Natural killer cell (primary cell): ENCODE measurements around the gene WDR37. TPM values are rescaled to one million over a fixed set of nuclear protein-coding genes. Genes with fewer than 3 reads are reported as not detected.
"Not testable (repeated sequence)": the region's sequence is repeated elsewhere in the genome, so short reads cannot be mapped to it uniquely, and the experiment has no call there.

ENCODE experiments used
- ATAC-seq, 3 donors: fragments of 150-1000 bp in 2 of 3; fragments of 200-7000 bp in 1 of 3; cut with Tn5 transposase; 1 replicate in 1 of 3; 2 replicates in 2 of 3; pipeline ENCODE4 v1.10.0; 2021; ENCODE audit warnings: mild to moderate bottlenecking in 2 of 3, moderate library complexity in 2 of 3
- DNase-seq, 2 donors: peaks; one replicate each; pipeline versions ENCODE4 v3.0.0 to v3.0.0-alpha.2; 2013 to 2021; ENCODE audit warnings: mixed read lengths in 1 of 2
- H3K27ac ChIP-seq: one replicate; pipeline ENCODE4 v1.5.1; 2013; ENCODE audit warnings: mild to moderate bottlenecking, low read length
- H3K27me3 ChIP-seq: one replicate; pipeline ENCODE4 v1.6.1; 2013; ENCODE audit warnings: low read length; ENCODE audit not compliant: control insufficient read depth, insufficient read depth
- H3K36me3 ChIP-seq: one replicate; pipeline ENCODE4 v1.6.1; 2013; ENCODE audit warnings: low read length; ENCODE audit not compliant: control insufficient read depth, insufficient read depth
- H3K4me1 ChIP-seq: one replicate; pipeline ENCODE4 v1.6.1; 2013; ENCODE audit warnings: low read length; ENCODE audit not compliant: control insufficient read depth, insufficient read depth
- H3K4me3 ChIP-seq: one replicate; pipeline ENCODE4 v1.5.1; 2013; ENCODE audit warnings: low read length
- H3K9me3 ChIP-seq: one replicate; pipeline ENCODE4 v1.6.1; 2013; ENCODE audit warnings: low read length; ENCODE audit not compliant: control insufficient read depth, insufficient read depth
- H3K27ac Mint-ChIP-seq, 2 donors: one replicate each; pipeline ENCODE4 v1.8.0; 2022; ENCODE audit warnings: mild to moderate bottlenecking in 2 of 2, mixed read lengths in 2 of 2, moderate library complexity in 1 of 2
- H3K27me3 Mint-ChIP-seq, 2 donors: one replicate each; pipeline ENCODE4 v1.8.0; 2022; ENCODE audit warnings: low read depth in 2 of 2, mixed read lengths in 2 of 2
- H3K36me3 Mint-ChIP-seq: one replicate; pipeline ENCODE4 v1.8.0; 2022; ENCODE audit warnings: mixed read lengths
- H3K4me1 Mint-ChIP-seq, 2 donors: one replicate each; pipeline ENCODE4 v1.8.0; 2022; ENCODE audit warnings: mixed read lengths in 2 of 2
- H3K4me3 Mint-ChIP-seq: one replicate; pipeline ENCODE4 v1.8.0; 2022; ENCODE audit warnings: mild to moderate bottlenecking, moderate library complexity, mixed read lengths
- H3K9me3 Mint-ChIP-seq, 2 donors: one replicate each; pipeline ENCODE4 v1.8.0; 2022; ENCODE audit warnings: mixed read lengths in 2 of 2
- WGBS: methylation state at CpG from one replicate; pipeline ENCODE4 v1.1.7; 2013; ENCODE audit warnings: missing lambda C conversion rate; ENCODE audit not compliant: insufficient coverage; 5-methylcytosine and 5-hydroxymethylcytosine counted together
- intact Hi-C: fragments of 100-400 bp; cut with micrococcal nuclease; formaldehyde crosslinking; loops from one replicate; pipeline ENCODE4 v1.14.2; 2022
- total RNA-seq, 4 donors: library from RNA; stranded (reverse); fragments of 120-200 nt in 1 of 4; gene quantifications; one replicate each; pipeline versions ENCODE4 v1.2.3 to v1.2.4, GENCODE V29; 2013 to 2022
- TF ChIP-seq, protein P1 (sequence below): fragments of 200-600 bp; IDR thresholded peaks from one replicate; pipeline ENCODE4 v1.8.0; 2022; ENCODE audit warnings: antibody characterized with exemption

Gene WDR37
- total RNA-seq, 3 donors from 2014 or later (not counting 1 experiment from before 2014, with no cell fraction given): 56.3 to 59.6 (median 57.6) TPM

DNA sequence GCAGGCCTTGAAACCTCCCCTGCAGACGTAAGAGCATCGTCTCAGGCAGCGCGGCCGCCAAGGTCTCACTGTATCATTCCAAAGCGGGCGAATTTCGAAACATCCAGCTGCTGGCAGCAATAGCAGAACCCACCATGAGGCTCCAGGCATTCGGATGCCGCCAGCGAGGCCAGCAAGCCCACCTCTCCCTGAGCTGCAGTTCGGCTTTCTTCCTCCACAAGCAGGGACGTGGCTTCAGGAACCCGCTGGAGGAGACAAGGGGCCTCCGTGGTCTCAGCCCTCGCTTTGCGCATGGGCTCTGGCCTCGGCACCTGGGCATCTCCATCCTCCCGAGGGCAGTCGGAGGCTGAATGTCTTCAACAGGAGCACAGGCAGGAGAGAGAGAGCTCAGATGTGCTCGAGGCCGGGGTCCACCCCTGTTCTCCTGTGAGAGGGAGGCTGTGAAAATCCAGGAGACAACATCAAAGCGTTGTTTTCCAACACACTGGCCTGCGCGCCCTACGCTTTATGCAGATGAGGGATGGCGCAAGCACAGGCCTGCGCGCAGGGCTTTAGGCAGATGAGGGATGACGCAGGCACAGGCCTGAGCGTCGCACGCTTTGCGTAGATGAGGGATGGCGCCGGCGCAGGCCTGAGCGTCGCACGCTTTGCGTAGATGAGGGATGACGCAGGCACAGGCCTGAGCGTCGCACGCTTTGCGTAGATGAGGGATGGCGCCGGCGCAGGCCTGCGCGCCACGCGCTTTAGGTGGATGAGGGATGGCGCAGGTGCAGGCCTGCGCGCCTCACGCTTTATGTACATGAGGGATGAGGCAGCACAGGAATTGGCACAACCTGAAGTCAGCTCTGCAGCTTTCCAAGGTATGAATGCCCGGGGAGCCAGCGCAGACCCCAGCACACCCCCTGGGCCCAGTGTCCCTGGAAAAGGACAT, 103.2 kb downstream of the WDR37 start:
- H3K27me3 ChIP-seq: no peaks in the 10 kb centered on the region
- Mint-ChIP-seq H3K4me3 (no peak overlapping the region), H3K4me1 (no peaks in the 10 kb centered on the region), H3K36me3 (no peaks in the 10 kb centered on the region), H3K27me3 (peaks cover 0 to 3% of the 10 kb centered on the region in 2 donors), H3K27ac (no peak overlapping the region), H3K9me3 (no peaks in the 10 kb centered on the region)
- TF ChIP-seq, protein P1, sequence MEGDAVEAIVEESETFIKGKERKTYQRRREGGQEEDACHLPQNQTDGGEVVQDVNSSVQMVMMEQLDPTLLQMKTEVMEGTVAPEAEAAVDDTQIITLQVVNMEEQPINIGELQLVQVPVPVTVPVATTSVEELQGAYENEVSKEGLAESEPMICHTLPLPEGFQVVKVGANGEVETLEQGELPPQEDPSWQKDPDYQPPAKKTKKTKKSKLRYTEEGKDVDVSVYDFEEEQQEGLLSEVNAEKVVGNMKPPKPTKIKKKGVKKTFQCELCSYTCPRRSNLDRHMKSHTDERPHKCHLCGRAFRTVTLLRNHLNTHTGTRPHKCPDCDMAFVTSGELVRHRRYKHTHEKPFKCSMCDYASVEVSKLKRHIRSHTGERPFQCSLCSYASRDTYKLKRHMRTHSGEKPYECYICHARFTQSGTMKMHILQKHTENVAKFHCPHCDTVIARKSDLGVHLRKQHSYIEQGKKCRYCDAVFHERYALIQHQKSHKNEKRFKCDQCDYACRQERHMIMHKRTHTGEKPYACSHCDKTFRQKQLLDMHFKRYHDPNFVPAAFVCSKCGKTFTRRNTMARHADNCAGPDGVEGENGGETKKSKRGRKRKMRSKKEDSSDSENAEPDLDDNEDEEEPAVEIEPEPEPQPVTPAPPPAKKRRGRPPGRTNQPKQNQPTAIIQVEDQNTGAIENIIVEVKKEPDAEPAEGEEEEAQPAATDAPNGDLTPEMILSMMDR: no peak
- intact Hi-C loops: no loop called here
- no peaks in the 10 kb centered on the region for H3K9me3 ChIP-seq
- no peak overlapping the region for H3K27ac ChIP-seq
- H3K4me3 ChIP-seq: no peak overlapping the region
- ATAC-seq (no peak), DNase-seq (peak in 1 of 2 donors; percentile 73)
- no peaks in the 10 kb centered on the region for H3K36me3 ChIP-seq
- 88% methylated on average over 59 of the region's 59 CpGs for WGBS
- no peaks in the 10 kb centered on the region for H3K4me1 ChIP-seq

DNA sequence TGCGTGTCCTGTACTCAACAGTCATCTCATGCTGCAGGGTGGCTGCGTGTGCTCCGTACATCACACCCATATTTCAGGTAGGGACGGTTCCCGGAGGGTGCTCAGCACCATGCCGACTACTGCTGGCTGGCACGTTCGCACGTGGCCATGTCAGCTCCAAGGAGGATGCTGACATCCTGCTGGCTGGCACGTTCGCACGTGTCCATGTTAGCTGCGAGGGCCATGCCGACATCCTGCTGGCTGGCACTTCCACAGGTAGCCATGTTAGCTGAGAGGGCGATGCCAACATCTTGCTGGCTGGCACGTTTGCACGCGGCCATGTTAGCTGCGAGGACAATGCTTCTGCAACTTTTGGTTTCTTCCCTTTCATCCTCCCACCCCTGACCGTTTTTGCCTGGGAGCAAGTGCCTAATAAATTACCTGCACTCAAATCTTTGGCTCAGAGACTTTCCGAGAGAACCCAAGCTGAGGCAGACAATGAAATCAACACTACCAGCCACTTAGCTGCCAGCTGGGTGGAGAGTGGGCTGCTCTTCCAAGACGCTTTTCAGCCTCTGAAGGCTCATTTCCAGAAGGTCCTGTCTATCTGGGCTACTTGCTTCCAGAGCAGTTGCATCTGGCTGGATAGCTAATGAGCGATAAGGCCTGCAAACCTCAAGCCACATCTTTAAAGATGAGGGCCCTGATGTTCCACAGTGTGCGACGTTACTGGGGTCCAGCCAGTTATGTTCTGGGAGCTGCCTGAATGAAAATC, 104.6 kb downstream of the WDR37 start:
- intact Hi-C loops: no loop called here
- Mint-ChIP-seq H3K9me3 (no peaks in the 10 kb centered on the region), H3K4me1 (no peaks in the 10 kb centered on the region), H3K27me3 (peaks cover 0 to 3% of the 10 kb centered on the region in 2 donors), H3K27ac (no peak overlapping the region), H3K36me3 (no peaks in the 10 kb centered on the region), H3K4me3 (no peak overlapping the region)
- 88% methylated on average over 25 of the region's 25 CpGs for WGBS
- no peak for ATAC-seq
- Histone ChIP-seq H3K36me3 (no peaks in the 10 kb centered on the region), H3K4me1 (no peaks in the 10 kb centered on the region), H3K27ac (no peak overlapping the region), H3K27me3 (no peaks in the 10 kb centered on the region), H3K9me3 (no peaks in the 10 kb centered on the region), H3K4me3 (no peak overlapping the region)
- TF ChIP-seq, protein P1: no peak
- no peak for DNase-seq

DNA sequence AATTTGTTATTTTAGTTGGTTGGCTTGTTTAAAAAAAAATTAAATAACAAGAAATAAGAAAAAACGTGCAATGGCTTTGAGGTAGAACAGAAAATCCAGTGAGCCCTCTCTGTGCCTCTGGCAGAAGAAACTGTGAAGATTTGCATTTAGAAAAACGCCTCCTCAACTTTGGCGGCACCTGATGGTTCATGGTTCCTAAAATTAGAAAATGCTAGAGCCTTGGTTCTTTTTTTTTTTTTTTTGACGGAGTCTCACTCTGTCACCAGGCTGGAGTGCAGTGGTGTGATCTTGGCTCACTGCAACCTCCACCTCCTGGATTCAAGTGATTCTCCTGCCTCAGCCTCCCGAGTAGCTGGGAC, 105.1 kb downstream of the WDR37 start:
- H3K27ac Mint-ChIP-seq, H3K36me3 Mint-ChIP-seq, H3K4me1 ChIP-seq, intact Hi-C loops, H3K27ac ChIP-seq, DNase-seq, ATAC-seq, H3K27me3 Mint-ChIP-seq, H3K36me3 ChIP-seq, H3K4me1 Mint-ChIP-seq, H3K4me3 ChIP-seq, H3K9me3 ChIP-seq, H3K4me3 Mint-ChIP-seq, H3K27me3 ChIP-seq, H3K9me3 Mint-ChIP-seq: not testable (repeated sequence)
- WGBS: 73% methylated on average over 3 of the region's 5 CpGs

DNA sequence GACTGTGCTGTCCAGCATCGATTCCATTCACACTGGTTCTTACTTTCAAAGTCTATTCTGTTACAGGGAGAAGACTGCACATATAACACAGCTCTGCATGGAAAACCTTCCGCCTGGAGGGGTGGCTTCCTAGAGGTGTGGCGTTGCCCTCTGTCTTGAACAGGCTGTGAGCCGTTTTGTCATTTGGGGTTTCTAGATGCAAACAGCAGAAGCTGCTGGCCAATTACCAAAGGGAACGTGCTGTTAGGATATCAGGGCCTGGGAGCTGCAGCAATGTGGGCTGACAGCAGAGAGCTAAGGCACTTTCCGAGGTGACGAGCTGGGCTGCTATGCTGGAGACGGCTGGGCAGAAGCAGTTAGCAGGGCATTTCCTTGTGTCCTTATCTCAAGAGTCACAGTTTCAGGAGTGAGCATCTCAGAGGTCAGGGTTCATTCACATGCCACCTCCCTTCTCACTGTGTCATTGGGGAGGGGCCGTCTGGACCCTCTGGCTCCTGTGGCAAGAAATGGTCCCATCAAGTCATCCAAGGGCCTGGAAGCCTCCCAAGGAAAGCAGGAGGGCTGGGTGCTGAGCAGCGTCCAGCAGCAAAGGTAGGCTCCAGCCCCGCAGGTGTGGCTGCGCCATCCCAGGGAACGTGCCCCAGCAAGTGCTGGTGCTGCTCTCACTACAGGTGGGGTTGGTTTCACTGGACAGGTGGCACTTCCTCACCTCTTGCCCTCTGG, 106.5 kb downstream of the WDR37 start:
- Mint-ChIP-seq H3K27ac (no peak overlapping the region), H3K9me3 (no peaks in the 10 kb centered on the region), H3K4me1 (no peaks in the 10 kb centered on the region), H3K27me3 (peaks cover 5% of the 10 kb centered on the region in 2 donors), H3K4me3 (no peak overlapping the region), H3K36me3 (no peaks in the 10 kb centered on the region)
- Histone ChIP-seq H3K4me3 (no peak overlapping the region), H3K27ac (no peak overlapping the region), H3K9me3 (no peaks in the 10 kb centered on the region), H3K4me1 (no peaks in the 10 kb centered on the region), H3K27me3 (no peaks in the 10 kb centered on the region), H3K36me3 (no peaks in the 10 kb centered on the region)
- TF ChIP-seq, protein P1: no peak
- WGBS: 79% methylated on average over 13 of the region's 13 CpGs
- intact Hi-C loops: no loop called here
- ATAC-seq (no peak), DNase-seq (no peak)
